OCI-LY3 (cell line): ENCODE results near the gene FRMD1.

Experiments
- H2AFZ ChIP-seq: fragments of 200-600, 300-600 bp; shearing (Covaris generic); 2 replicates; pipeline ENCODE4 v1.6.0; 2014; ENCODE audit warnings: antibody characterized with exemption, low read depth, low read length
- H3K27ac ChIP-seq: fragments of 200-600, 300-600 bp; sonication (generic); 2 replicates; pipeline ENCODE4 v1.5.1; 2014; ENCODE audit warnings: mild to moderate bottlenecking, low read length, moderate library complexity, mixed read lengths
- H3K27me3 ChIP-seq: fragments of 200-600, 300-600 bp; sonication (generic); 2 replicates; pipeline ENCODE4 v1.6.1; 2014; ENCODE audit warnings: low read depth, low read length, mixed read lengths
- H3K36me3 ChIP-seq: fragments of 200-600, 300-600 bp; sonication (generic); replicated peaks from 2 replicates; pipeline ENCODE3; 2014; ENCODE audit warnings: low read depth, low read length, mixed read lengths
- H3K4me1 ChIP-seq: fragments of 300-600, 200-600 bp; sonication (generic); 2 replicates; pipeline ENCODE4 v1.6.1; 2014; ENCODE audit warnings: low read length, mixed read lengths
- H3K4me2 ChIP-seq: fragments of 200-600, 300-600 bp; sonication (generic); 2 replicates; pipeline ENCODE4 v1.6.1; 2014; ENCODE audit warnings: low read length, mixed read lengths
- H3K4me3 ChIP-seq: fragments of 300-600, 200-600 bp; sonication (generic); 2 replicates; pipeline ENCODE4 v1.5.1; 2014; ENCODE audit warnings: antibody characterized with exemption, mild to moderate bottlenecking, low read length, moderate library complexity
- H3K79me2 ChIP-seq: fragments of 300-600, 200-600 bp; shearing (Covaris generic); 2 replicates; pipeline ENCODE4 v1.6.1; 2014; ENCODE audit warnings: mild to moderate bottlenecking, low read length, mixed read lengths
- H3K9ac ChIP-seq: fragments of 300-600, 200-600 bp; shearing (Covaris generic); 2 replicates; pipeline ENCODE4 v1.6.0; 2014; ENCODE audit warnings: mild to moderate bottlenecking, low read length, moderate library complexity
- H3K9me3 ChIP-seq: fragments of 200-600, 300-600 bp; shearing (Covaris generic); 2 replicates; pipeline ENCODE4 v1.6.1; 2014; ENCODE audit warnings: low read length, mixed read lengths; ENCODE audit not compliant: insufficient read depth
- H4K20me1 ChIP-seq: fragments of 200-600, 300-600 bp; sonication (generic); 2 replicates; pipeline ENCODE4 v1.6.1; 2016; ENCODE audit warnings: low read length, mixed read lengths; ENCODE audit not compliant: insufficient read depth
- EZH2phosphoT487 ChIP-seq: fragments of 200-600 bp; shearing (Covaris generic); IDR thresholded peaks from 2 replicates; pipeline ENCODE4 v1.6.1; 2018; ENCODE audit warnings: antibody characterized with exemption, mixed run types, low read depth
- TF ChIP-seq, protein P1 (sequence below): fragments of 200-600, 300-600 bp; sonication (generic); IDR thresholded peaks from 2 replicates; pipeline ENCODE4 v1.5.1; 2014; ENCODE audit warnings: antibody characterized with exemption, low read length, low read depth

FRMD1 gene

DNA sequence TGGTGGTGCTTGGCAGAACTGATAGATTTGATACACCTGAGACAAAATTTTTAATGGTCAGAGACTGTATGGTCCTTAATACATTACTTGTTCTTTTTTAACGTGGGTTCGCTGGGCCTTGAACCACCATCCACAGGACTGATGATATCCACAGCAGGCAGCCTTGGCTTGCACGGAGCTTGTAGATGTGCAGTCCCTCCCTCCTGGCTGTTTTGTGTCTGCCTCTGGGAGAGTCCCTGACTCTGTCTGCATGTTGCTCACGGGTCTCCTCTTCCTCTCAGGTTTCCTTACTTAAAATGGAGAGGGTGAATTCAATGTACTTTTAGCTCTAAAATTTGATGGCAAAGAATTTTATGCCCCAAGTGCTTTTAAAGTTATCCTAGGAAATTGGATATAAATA, 64.0 kb downstream of the FRMD1 start:
- no peak overlapping the region for H3K4me2 ChIP-seq
- H3K36me3 ChIP-seq = no peaks in the 10 kb centered on the region
- TF ChIP-seq EZH2phosphoT487 = no peak
- TF ChIP-seq, protein P1, sequence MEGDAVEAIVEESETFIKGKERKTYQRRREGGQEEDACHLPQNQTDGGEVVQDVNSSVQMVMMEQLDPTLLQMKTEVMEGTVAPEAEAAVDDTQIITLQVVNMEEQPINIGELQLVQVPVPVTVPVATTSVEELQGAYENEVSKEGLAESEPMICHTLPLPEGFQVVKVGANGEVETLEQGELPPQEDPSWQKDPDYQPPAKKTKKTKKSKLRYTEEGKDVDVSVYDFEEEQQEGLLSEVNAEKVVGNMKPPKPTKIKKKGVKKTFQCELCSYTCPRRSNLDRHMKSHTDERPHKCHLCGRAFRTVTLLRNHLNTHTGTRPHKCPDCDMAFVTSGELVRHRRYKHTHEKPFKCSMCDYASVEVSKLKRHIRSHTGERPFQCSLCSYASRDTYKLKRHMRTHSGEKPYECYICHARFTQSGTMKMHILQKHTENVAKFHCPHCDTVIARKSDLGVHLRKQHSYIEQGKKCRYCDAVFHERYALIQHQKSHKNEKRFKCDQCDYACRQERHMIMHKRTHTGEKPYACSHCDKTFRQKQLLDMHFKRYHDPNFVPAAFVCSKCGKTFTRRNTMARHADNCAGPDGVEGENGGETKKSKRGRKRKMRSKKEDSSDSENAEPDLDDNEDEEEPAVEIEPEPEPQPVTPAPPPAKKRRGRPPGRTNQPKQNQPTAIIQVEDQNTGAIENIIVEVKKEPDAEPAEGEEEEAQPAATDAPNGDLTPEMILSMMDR = no peak
- H3K4me3 ChIP-seq = no peak overlapping the region
- H4K20me1 ChIP-seq = no peaks in the 10 kb centered on the region
- H3K9me3 ChIP-seq = no peaks in the 10 kb centered on the region; the same call in 1 of the 2 replicates
- no peak overlapping the region for H3K9ac ChIP-seq
- H3K27me3 ChIP-seq = no peaks in the 10 kb centered on the region
- H3K79me2 ChIP-seq = no peaks in the 10 kb centered on the region
- no peak overlapping the region for H2AFZ ChIP-seq
- H3K27ac ChIP-seq = no peak overlapping the region
- H3K4me1 ChIP-seq = peaks cover 6% of the 10 kb centered on the region

DNA sequence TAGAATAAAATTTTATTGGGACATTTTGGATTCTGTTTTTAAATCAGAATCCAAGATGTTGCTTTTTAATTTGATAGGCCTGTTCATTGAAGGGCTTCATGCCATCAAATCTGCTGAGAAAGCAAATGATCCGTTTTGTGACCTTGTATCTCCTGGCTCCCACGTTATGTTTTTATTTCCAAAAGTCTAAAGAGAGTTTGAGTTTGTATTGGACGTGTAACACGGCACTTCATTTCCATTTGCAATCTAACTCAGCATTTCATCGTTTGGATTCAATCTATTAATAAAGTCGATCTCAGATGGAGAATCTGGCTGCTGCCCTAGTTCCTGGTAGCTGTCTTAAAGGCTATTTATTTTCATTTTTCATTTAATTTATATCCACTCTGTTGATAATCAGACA, 64.6 kb downstream of the FRMD1 start:
- TF ChIP-seq, protein P1 = no peak
- no peak for TF ChIP-seq EZH2phosphoT487
- Histone ChIP-seq H2AFZ (no peak overlapping the region), H3K36me3 (no peaks in the 10 kb centered on the region), H3K9me3 (no peaks in the 10 kb centered on the region; the same call in 1 of the 2 replicates), H3K79me2 (no peaks in the 10 kb centered on the region), H3K4me3 (no peak overlapping the region), H3K4me2 (no peak overlapping the region), H3K27ac (no peak overlapping the region), H3K9ac (no peak overlapping the region), H4K20me1 (no peaks in the 10 kb centered on the region), H3K27me3 (no peaks in the 10 kb centered on the region), H3K4me1 (peaks cover 6% of the 10 kb centered on the region)

DNA sequence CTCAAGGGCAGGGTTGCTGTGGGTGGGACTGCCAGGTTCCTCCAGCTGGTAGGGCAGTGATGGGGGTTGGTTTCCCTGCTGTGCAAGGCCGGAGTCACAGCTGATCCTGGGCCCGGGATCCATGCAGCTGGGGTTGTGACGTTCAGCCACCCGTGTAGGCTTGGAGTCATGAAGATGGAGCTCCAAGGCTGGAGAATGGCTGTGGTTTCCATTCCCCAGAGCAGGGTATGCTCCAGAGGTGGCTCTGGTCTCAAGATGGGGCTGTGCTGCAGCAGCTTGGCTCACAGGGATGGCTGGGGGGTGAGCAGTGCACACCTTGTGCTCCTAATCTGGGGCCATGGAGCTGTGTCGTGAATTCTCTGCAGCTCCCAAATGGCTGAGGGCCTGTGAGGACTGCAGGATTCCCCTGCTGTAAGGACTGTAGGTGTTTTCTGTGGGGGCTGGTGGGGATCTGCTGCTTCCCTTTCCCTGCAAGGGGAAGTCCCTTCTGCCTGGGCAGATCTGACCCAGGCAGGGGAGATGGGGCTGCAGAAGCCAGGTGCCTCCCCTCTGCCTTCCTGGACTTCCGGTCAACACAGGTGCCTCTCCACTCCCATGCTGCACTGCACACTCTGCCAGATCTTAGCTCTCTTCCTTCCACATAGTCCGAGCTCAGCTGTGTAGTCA, 65.6 kb downstream of the FRMD1 start:
- peaks cover 6% of the 10 kb centered on the region for H3K4me1 ChIP-seq
- no peaks in the 10 kb centered on the region; the same call in 1 of the 2 replicates for H3K9me3 ChIP-seq
- no peak overlapping the region for H3K4me3 ChIP-seq
- H3K27ac ChIP-seq = no peak overlapping the region
- H3K9ac ChIP-seq = no peak overlapping the region
- no peak overlapping the region for H2AFZ ChIP-seq
- no peaks in the 10 kb centered on the region for H4K20me1 ChIP-seq
- no peaks in the 10 kb centered on the region for H3K36me3 ChIP-seq
- TF ChIP-seq, protein P1 = no peak
- no peak for TF ChIP-seq EZH2phosphoT487
- no peak overlapping the region; the same call in 1 of the 2 replicates for H3K4me2 ChIP-seq
- no peaks in the 10 kb centered on the region for H3K27me3 ChIP-seq
- no peaks in the 10 kb centered on the region for H3K79me2 ChIP-seq

DNA sequence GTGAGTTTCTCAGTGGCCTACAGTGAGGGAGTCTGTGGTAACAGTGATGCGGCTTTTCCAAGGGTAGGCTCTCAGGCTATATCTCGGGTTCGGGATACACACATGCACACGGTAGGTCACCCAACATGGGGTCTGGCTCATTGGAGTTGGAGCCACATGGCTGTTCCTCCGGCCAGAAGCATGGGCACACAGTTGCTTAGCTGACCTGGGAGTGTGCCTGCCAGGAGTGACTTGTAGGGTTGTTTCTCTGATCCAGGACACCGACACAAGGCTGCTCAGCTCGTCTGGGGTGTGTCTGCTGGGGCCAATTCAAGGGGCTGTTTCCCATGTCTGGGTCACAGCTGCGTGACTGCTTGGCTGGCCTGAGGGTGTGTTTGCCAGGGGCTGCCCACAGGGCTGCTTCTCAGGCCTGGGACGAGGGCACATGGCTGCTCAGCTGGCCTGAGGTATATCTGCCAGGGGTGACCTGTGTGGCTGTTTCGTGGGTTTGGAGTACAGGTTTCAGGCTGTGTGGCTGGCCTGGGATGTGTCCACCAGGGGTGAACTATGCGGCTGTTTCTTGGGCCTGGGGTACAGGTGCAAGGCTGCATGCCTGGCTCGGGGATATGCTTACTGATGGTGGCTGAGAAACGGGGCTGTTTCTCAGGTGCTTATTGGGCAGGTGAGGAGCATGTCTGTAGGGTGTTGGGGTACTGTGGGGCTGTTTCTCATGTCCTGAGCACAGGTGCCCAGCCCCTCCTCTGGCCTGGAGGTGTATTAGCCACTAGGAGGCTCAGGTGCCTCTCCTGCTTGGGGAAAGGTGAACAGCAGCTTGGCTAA, 66.4 kb downstream of the FRMD1 start:
- H3K9ac ChIP-seq = no peak overlapping the region
- TF ChIP-seq, protein P1 = no peak
- no peak for TF ChIP-seq EZH2phosphoT487
- H2AFZ ChIP-seq = no peak overlapping the region

More for the DNA sequence above, 66.4 kb downstream of the FRMD1 start:
- no peaks in the 10 kb centered on the region for H4K20me1 ChIP-seq
- H3K27ac ChIP-seq = no peak overlapping the region
- no peaks in the 10 kb centered on the region; the same call in 1 of the 2 replicates for H3K9me3 ChIP-seq
- H3K4me1 ChIP-seq = peaks cover 6% of the 10 kb centered on the region
- no peaks in the 10 kb centered on the region for H3K27me3 ChIP-seq
- H3K79me2 ChIP-seq = no peaks in the 10 kb centered on the region
- no peaks in the 10 kb centered on the region for H3K36me3 ChIP-seq
- H3K4me2 ChIP-seq = no peak overlapping the region
- no peak overlapping the region for H3K4me3 ChIP-seq
